ENCODE results near the gene DCANP1.

DNA sequence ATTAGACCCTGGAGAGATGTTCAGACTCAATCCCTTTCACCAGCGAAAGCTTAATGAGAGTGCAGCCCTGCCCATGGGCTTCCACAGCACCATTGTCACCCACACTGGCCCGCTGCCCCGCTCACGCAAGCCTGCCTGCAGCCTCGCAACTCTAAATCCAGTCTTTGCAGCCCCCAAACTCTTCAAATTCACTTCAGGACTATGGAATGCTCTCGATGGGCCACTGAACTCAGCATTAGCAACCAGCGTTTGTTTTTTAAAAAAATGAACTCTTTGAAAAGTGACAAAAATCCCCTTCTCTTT, 17.1 kb downstream of the DCANP1 start:
- TF ChIP-seq, protein P1, sequence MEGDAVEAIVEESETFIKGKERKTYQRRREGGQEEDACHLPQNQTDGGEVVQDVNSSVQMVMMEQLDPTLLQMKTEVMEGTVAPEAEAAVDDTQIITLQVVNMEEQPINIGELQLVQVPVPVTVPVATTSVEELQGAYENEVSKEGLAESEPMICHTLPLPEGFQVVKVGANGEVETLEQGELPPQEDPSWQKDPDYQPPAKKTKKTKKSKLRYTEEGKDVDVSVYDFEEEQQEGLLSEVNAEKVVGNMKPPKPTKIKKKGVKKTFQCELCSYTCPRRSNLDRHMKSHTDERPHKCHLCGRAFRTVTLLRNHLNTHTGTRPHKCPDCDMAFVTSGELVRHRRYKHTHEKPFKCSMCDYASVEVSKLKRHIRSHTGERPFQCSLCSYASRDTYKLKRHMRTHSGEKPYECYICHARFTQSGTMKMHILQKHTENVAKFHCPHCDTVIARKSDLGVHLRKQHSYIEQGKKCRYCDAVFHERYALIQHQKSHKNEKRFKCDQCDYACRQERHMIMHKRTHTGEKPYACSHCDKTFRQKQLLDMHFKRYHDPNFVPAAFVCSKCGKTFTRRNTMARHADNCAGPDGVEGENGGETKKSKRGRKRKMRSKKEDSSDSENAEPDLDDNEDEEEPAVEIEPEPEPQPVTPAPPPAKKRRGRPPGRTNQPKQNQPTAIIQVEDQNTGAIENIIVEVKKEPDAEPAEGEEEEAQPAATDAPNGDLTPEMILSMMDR (IDR thresholded peaks at IDR 0.05 in 8 of 11, conservative IDR thresholded peaks at IDR 0.05 in 3 of 11): no peak
- no peak for TF ChIP-seq POLR2AphosphoS5 (IDR thresholded peaks at IDR 0.05)
